Endothelial cell of umbilical vein (primary cell): ENCODE data around the gene NWD2. TPM values are rescaled to one million over a fixed set of nuclear protein-coding genes. Genes with fewer than 3 reads are reported as not detected.

ENCODE experiments used
- BruUV-seq: library from RNA; stranded (reverse); fragments of 400-500 nt; replicated peaks from 2 replicates; lab custom pipeline; 2021; lab: Mats Ljungman, UMichigan
- CTCF ChIA-PET: fragments of 300-600, 350-600 bp; sonication (Branson Sonifier 250); formaldehyde crosslinking; loops from one replicate; lab custom pipeline; 2021; ENCODE audit warnings: antibody characterized with exemption, inconsistent platforms; lab: Charles Lee
- POLR2A ChIA-PET: fragments of 300-600, 350-600 bp; sonication (Branson Sonifier 250); formaldehyde crosslinking; loops from one replicate; lab custom pipeline; 2021; ENCODE audit warnings: antibody characterized with exemption, inconsistent platforms; lab: Charles Lee
- DNase-seq: peaks from one replicate; pipeline ENCODE4 v3.0.0-alpha.2; 2011; ENCODE audit warnings: low read depth, low spot score
- FAIRE-seq: peaks from 2 replicates; lab custom pipeline; 2011; peaks lifted over from hg19 to GRCh38; lab: Jason Lieb, UNC
- H2AFZ ChIP-seq: 2 replicates; pipeline ENCODE4 v1.6.0; 2012; ENCODE audit warnings: low read depth, low read length, control low read depth, inconsistent platforms
- H3K27ac ChIP-seq: 2 replicates; pipeline ENCODE4 v1.5.1; 2011; ENCODE audit warnings: low read depth, mild to moderate bottlenecking, control low read depth, low read length, moderate library complexity; ENCODE audit not compliant: insufficient read depth
- H3K27me3 ChIP-seq, 2 experiments: 2 replicates each; pipeline versions ENCODE4 v1.6.0 to v1.6.1; 2011; ENCODE audit warnings: low read length in 2 of 2, mixed read lengths in 1 of 2; ENCODE audit not compliant: control insufficient read depth in 2 of 2, insufficient read depth in 2 of 2
- H3K36me3 ChIP-seq, 2 experiments: 2 replicates in 1 of 2; 3 replicates in 1 of 2; pipeline ENCODE4 v1.5.1; 2011; ENCODE audit warnings: low read length in 2 of 2, mild to moderate bottlenecking in 1 of 2, moderate library complexity in 1 of 2; ENCODE audit not compliant: control insufficient read depth in 2 of 2, insufficient read depth in 2 of 2; ENCODE audit errors: extremely low read depth in 1 of 2
- H3K4me1 ChIP-seq: 3 replicates; pipeline ENCODE4 v1.5.1; 2011; ENCODE audit warnings: mild to moderate bottlenecking, low read length; ENCODE audit not compliant: control insufficient read depth, insufficient read depth; ENCODE audit errors: extremely low read depth
- H3K4me2 ChIP-seq: 2 replicates; pipeline ENCODE4 v1.6.1; 2011; ENCODE audit warnings: low read length, control low read depth, mixed read lengths; ENCODE audit not compliant: insufficient read depth
- H3K4me3 ChIP-seq, 3 experiments: fragments of 200-600 bp in 1 of 3; sonication (generic), shearing (Covaris generic) in 1 of 3; replicated peaks in 1 of 3; 2 replicates each; pipeline ENCODE4 v1.5.1; 2011 to 2016; ENCODE audit warnings: control low read depth in 3 of 3, low read length in 3 of 3, mild to moderate bottlenecking in 2 of 3, inconsistent platforms in 1 of 3, low read depth in 1 of 3, moderate library complexity in 1 of 3; ENCODE audit not compliant: insufficient read depth in 1 of 3
- H3K79me2 ChIP-seq: 2 replicates; pipeline ENCODE4 v1.6.0; 2012; ENCODE audit warnings: low read length, inconsistent platforms; ENCODE audit not compliant: control insufficient read depth, insufficient read depth
- H3K9ac ChIP-seq: replicated peaks from 2 replicates; pipeline ENCODE3; 2011; ENCODE audit warnings: low read length, control low read depth; ENCODE audit not compliant: insufficient read depth; ENCODE audit errors: extremely low read depth
- H3K9me1 ChIP-seq: replicated peaks from 3 replicates; pipeline ENCODE4 v1.6.0; 2011; ENCODE audit warnings: mild to moderate bottlenecking, low read length; ENCODE audit not compliant: control insufficient read depth, insufficient read depth; ENCODE audit errors: extremely low read depth
- H3K9me3 ChIP-seq: replicated peaks from 2 replicates; pipeline ENCODE4 v1.5.1; 2012; ENCODE audit warnings: low read length, inconsistent platforms; ENCODE audit not compliant: control insufficient read depth, insufficient read depth
- H4K20me1 ChIP-seq: replicated peaks from 2 replicates; pipeline ENCODE3; 2011; ENCODE audit warnings: mild to moderate bottlenecking, low read length; ENCODE audit not compliant: control insufficient read depth, insufficient read depth; ENCODE audit errors: extremely low read depth
- EZH2 ChIP-seq: IDR thresholded peaks from 2 replicates; pipeline ENCODE4 v1.6.1; 2012; ENCODE audit warnings: borderline replicate concordance, low read depth, mild to moderate bottlenecking, moderate library complexity, low read length, inconsistent platforms; ENCODE audit not compliant: severe bottlenecking
- FOS ChIP-seq: IDR thresholded peaks from 2 replicates; pipeline ENCODE4 v1.6.1; 2011; ENCODE audit warnings: mild to moderate bottlenecking, low read length, moderate library complexity, borderline replicate concordance; ENCODE audit not compliant: insufficient read depth
- MAX ChIP-seq: IDR thresholded peaks from 2 replicates; pipeline ENCODE4 v1.6.1; 2011; ENCODE audit not compliant: insufficient read depth, insufficient read length
- MYC ChIP-seq: IDR thresholded peaks from one replicate; pipeline ENCODE4 v1.6.1; 2011; ENCODE audit warnings: mild to moderate bottlenecking, low read depth, low read length
- POLR2AphosphoS5 ChIP-seq: IDR thresholded peaks from 2 replicates; pipeline ENCODE4 v1.6.1; 2012; ENCODE audit warnings: low read depth, mild to moderate bottlenecking, control low read depth, low read length, moderate library complexity; ENCODE audit not compliant: insufficient read depth
- dilution Hi-C: fragments of 300-500 bp; cut with MboI; formaldehyde crosslinking; loops from one replicate; pipeline ENCODE4 v1.15.0; 2019; ENCODE audit warnings: low sequenced_read_pairs; ENCODE audit not compliant: extremely low pct_ligation_motif_present
- intact Hi-C: fragments of 100-400 bp; cut with micrococcal nuclease; formaldehyde crosslinking; loops from one replicate; pipeline ENCODE4 v1.10.0; 2022
- polyA plus RNA-seq, 4 experiments: library from polyadenylated mRNA; depleted of rRNA in 3 of 4; stranded (reverse) in 3 of 4; unstranded in 1 of 4; fragments of >200 nt; gene quantifications; 2 replicates each; pipeline versions ENCODE4 v1.2.1 to v1.2.3, GENCODE V29; 2011 to 2012; ENCODE audit warnings: missing spikeins in 1 of 4
- total RNA-seq: library from RNA; stranded (reverse); gene quantifications from 2 replicates; pipeline ENCODE4 v1.2.3, GENCODE V29; 2021
- TF ChIP-seq, protein P1 (sequence below), 2 donors: IDR thresholded peaks; 1 replicate in 1 of 2; 2 replicates in 1 of 2; pipeline ENCODE4 v1.5.1; 2011; ENCODE audit warnings: low read length in 2 of 2, mild to moderate bottlenecking in 2 of 2, moderate library complexity in 2 of 2, control low read depth in 1 of 2, inconsistent platforms in 1 of 2, low read depth in 1 of 2; ENCODE audit not compliant: insufficient read depth in 1 of 2; ENCODE audit errors: extremely low read depth in 1 of 2

Gene NWD2
- total and polyA plus RNA-seq, 2 donors (not counting 3 experiments of a cell fraction or from before 2014, with no cell fraction given), result not detected

DNA sequence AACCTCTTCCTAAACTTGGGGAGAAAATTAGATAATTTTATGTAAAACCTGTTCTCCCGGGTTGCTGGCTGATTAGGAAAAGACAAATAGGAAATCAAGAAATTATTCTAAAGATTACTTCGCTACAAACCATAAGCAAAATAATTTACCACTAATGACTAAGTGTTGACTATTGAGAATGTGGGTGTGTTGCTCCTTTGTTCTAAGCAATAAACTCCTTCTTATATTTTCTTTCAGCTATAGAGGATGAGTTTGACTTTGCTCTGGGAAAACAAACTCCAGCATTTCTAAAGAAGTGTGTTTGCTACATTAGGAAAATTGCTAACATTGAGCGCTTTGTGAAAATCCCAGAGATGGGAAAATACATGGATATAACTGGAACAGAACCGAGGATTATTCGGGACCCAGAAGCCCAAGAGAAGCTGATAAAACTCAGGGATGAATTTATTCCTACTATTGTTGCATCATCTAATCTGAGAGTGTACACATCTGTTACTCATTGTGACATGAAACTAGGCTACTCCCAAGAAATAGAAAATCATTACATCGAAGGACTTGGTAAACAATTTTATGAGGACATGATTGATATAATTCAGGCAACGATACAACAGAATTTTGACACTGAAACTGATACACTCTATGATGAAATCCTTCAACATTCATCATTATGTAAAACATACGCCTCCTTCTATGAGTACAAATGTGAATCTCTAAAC is 194.2 kb downstream of the NWD2 start:
- Histone ChIP-seq H4K20me1 (no peaks in the 10 kb centered on the region), H3K4me2 (no peak overlapping the region), H3K4me1 (no peaks in the 10 kb centered on the region), H3K9ac (no peak overlapping the region), H3K9me1 (no peaks in the 10 kb centered on the region), H3K36me3 (no peaks in the 10 kb centered on the region), H3K9me3 (no peaks in the 10 kb centered on the region), H3K4me3 (no peak overlapping the region), H3K27me3 (peaks cover 0 to 2% of the 10 kb centered on the region in 2 experiments), H3K79me2 (no peaks in the 10 kb centered on the region), H3K27ac (no peak overlapping the region), H2AFZ (no peak overlapping the region)
- TF ChIP-seq EZH2, result no peak
- no peak for TF ChIP-seq MAX
- TF ChIP-seq MYC, result no peak
- TF ChIP-seq, protein P1, sequence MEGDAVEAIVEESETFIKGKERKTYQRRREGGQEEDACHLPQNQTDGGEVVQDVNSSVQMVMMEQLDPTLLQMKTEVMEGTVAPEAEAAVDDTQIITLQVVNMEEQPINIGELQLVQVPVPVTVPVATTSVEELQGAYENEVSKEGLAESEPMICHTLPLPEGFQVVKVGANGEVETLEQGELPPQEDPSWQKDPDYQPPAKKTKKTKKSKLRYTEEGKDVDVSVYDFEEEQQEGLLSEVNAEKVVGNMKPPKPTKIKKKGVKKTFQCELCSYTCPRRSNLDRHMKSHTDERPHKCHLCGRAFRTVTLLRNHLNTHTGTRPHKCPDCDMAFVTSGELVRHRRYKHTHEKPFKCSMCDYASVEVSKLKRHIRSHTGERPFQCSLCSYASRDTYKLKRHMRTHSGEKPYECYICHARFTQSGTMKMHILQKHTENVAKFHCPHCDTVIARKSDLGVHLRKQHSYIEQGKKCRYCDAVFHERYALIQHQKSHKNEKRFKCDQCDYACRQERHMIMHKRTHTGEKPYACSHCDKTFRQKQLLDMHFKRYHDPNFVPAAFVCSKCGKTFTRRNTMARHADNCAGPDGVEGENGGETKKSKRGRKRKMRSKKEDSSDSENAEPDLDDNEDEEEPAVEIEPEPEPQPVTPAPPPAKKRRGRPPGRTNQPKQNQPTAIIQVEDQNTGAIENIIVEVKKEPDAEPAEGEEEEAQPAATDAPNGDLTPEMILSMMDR (IDR thresholded peaks at IDR 0.05; ENCODE audit: extremely low read depth in 1 of 2, insufficient read depth in 1 of 2, low read depth in 1 of 2, low read length in 2 of 2), result no peak
- TF ChIP-seq POLR2AphosphoS5, result no peak
- TF ChIP-seq FOS, result no peak
- FAIRE-seq, result no peak
- DNase-seq, result no peak
- intact Hi-C loops, result no loop called here
- dilution Hi-C loops, result no loop called here
- POLR2A ChIA-PET, result no interaction called here
- CTCF ChIA-PET, result no interaction called here
- no TSS peak for BruUV-seq
